ENCODE results near the gene POLDIP2. TPM values are rescaled to one million over a fixed set of nuclear protein-coding genes. Genes with fewer than 3 reads are reported as not detected.
A peak's percentile ranks its signal among the peaks of the same experiment; 100 is the strongest.

Gene POLDIP2
- total and polyA plus RNA-seq, 10 donors = 27.8 to 62.6 (median 47.6) TPM

GRCh38 chr17:28324781-28325180 is 32.5 kb downstream of the POLDIP2 start:
- Histone ChIP-seq H3K9me3 (no peaks in the 10 kb centered on the region), H3K4me1 (peaks cover under 1 to 26% (median 8%) of the 10 kb centered on the region in 6 donors), H3K4me3 (no peak overlapping the region), H3K36me3 (peaks cover 0 to 40% (median 27%) of the 10 kb centered on the region in 6 donors), H3K27me3 (replicated peaks in 1 of 7) (no peaks in the 10 kb centered on the region), H3K27ac (no peak overlapping the region)
- intact Hi-C loops (cut with DNase I; ENCODE audit: low total_unique reads) = no loop called here
- no peak for DNase-seq
- no peak for TF ChIP-seq CTCF (IDR thresholded peaks at IDR 0.05 in 8 of 11, conservative IDR thresholded peaks at IDR 0.05 in 3 of 11)
- 55 to 77% (median 58%) methylated on average over 3 of the region's 3 CpGs for WGBS, 5 donors

- intact Hi-C loops (cut with DNase I; ENCODE audit: low total_unique reads) = no loop called here
- Histone ChIP-seq H3K27me3 (replicated peaks in 1 of 7) (no peaks in the 10 kb centered on the region), H3K27ac (no peak overlapping the region), H3K4me3 (no peak overlapping the region), H3K9me3 (no peaks in the 10 kb centered on the region), H3K36me3 (peaks cover 0 to 35% (median 23%) of the 10 kb centered on the region in 6 donors), H3K4me1 (peaks cover 5 to 31% (median 13%) of the 10 kb centered on the region in 6 donors)
- DNase-seq = no peak
- WGBS, 5 donors = 79 to 91% (median 85%) methylated on average over 5 of the region's 5 CpGs
- TF ChIP-seq POLR2A (IDR thresholded peaks at IDR 0.05) (no peak), CTCF (IDR thresholded peaks at IDR 0.05 in 8 of 11, conservative IDR thresholded peaks at IDR 0.05 in 3 of 11) (no peak), POLR2AphosphoS5 (IDR thresholded peaks at IDR 0.05) (no peak)
Measured at GRCh38 chr17:28324267-28324745, 33.0 kb downstream of the POLDIP2 start.

- no peak for DNase-seq
- peak overlapping the region in 1 of 8 donors; percentile 74 for H3K4me3 ChIP-seq
Measured at GRCh38 chr17:28320215-28321061, 36.9 kb downstream of the POLDIP2 start.

More at GRCh38 chr17:28320215-28321061, 36.9 kb downstream of the POLDIP2 start:
- Histone ChIP-seq H3K27ac (no peak overlapping the region), H3K9me3 (no peaks in the 10 kb centered on the region), H3K4me1 (peaks cover 11 to 44% (median 24%) of the 10 kb centered on the region in 6 donors), H3K27me3 (replicated peaks in 1 of 7) (peaks cover 0 to 4% (median 0%) of the 10 kb centered on the region in 7 donors), H3K36me3 (no peaks in the 10 kb centered on the region)
- 78 to 87% (median 84%) methylated on average over 8 of the region's 8 CpGs for WGBS, 5 donors
- TF ChIP-seq POLR2AphosphoS5 (IDR thresholded peaks at IDR 0.05) = no peak
- TF ChIP-seq CTCF (IDR thresholded peaks at IDR 0.05 in 8 of 11, conservative IDR thresholded peaks at IDR 0.05 in 3 of 11) = no peak
- TF ChIP-seq POLR2A (IDR thresholded peaks at IDR 0.05) = no peak
- intact Hi-C loops (cut with DNase I; ENCODE audit: low total_unique reads) = no loop called here

Measured in spleen (tissue), 11 donors.